Spleen (tissue), 7 donors: Measurements from ENCODE around the gene EFL1.
"Not testable (repeated sequence)": the region's sequence is repeated elsewhere in the genome, so short reads cannot be mapped to it uniquely, and the experiment has no call there.

Experiments used
- CTCF ChIP-seq, 11 experiments: fragments of 200-600 bp in 7 of 11; fragments of 450-650 bp in 4 of 11; sonication (generic) in 4 of 11; IDR thresholded peaks in 8 of 11; conservative IDR thresholded peaks in 3 of 11; 1 replicate in 7 of 11; 2 replicates in 4 of 11; pipeline versions ENCODE4 v1.4.0 to v1.8.0; 2016 to 2021; ENCODE audit warnings: antibody characterized with exemption in 11 of 11, inconsistent platforms in 4 of 11, mild to moderate bottlenecking in 1 of 11
- POLR2A ChIP-seq, 3 donors: fragments of 450-650 bp; IDR thresholded peaks; one replicate each; pipeline ENCODE4 v1.5.1; 2017; ENCODE audit warnings: antibody characterized with exemption in 3 of 3, mild to moderate bottlenecking in 1 of 3
- POLR2AphosphoS5 ChIP-seq, 3 donors: sonication (generic); formaldehyde crosslinking; IDR thresholded peaks; one replicate each; pipeline ENCODE4 v1.5.1; 2017; ENCODE audit warnings: antibody characterized with exemption in 3 of 3
- donor health status: DM: no; HTN: no; CAD: no; lungs with moderate emphysema.
- donor health status: DM: no; HTN: no; CAD: no.
- donor health status: DM: no; HTN: no; CAD: no.

GRCh38 chr15:82300326-82300725 is 37.8 kb upstream of the EFL1 start:
- peak in 1 of 3 donors; percentile 47 for TF ChIP-seq POLR2AphosphoS5 (IDR thresholded peaks at IDR 0.05)
- not testable (repeated sequence) for TF ChIP-seq CTCF (IDR thresholded peaks at IDR 0.05 in 8 of 11, conservative IDR thresholded peaks at IDR 0.05 in 3 of 11); POLR2A (IDR thresholded peaks at IDR 0.05)
